Inferior parietal cortex (tissue), 1 donor: ENCODE data around the gene TMEM185B.
A peak's percentile ranks its signal among the peaks of the same experiment; 100 is the strongest.
"Not testable (repeated sequence)": the region's sequence is repeated elsewhere in the genome, so short reads cannot be mapped to it uniquely, and the experiment has no call there.

ENCODE experiments used
- DNase-seq: peaks from one replicate; pipeline ENCODE4 v3.0.0-alpha.2; 2016; ENCODE audit errors: extremely low spot score

Gene TMEM185B

GRCh38 chr2:120223034-120223912, at the start of gene TMEM185B:
Gene TMEM185B, minus strand, starts transcription at chr2:120223400. Its CDS starts 424 bp downstream, at chr2:120222976.
- DNase-seq = peak; percentile 82

- DNase-seq = no peak
Measured at GRCh38 chr2:120271711-120272379, 48.6 kb upstream of the TMEM185B start.

- DNase-seq = no peak
Measured at GRCh38 chr2:120269816-120270215, 46.6 kb upstream of the TMEM185B start.

- DNase-seq = no peak
Measured at GRCh38 chr2:120269076-120269744, 46.0 kb upstream of the TMEM185B start.

GRCh38 chr2:120267348-120267747, 44.1 kb upstream of the TMEM185B start:
- no peak for DNase-seq

GRCh38 chr2:120265006-120265405, 41.8 kb upstream of the TMEM185B start:
- DNase-seq = no peak

- DNase-seq = no peak
Measured at GRCh38 chr2:120262761-120263428, 39.7 kb upstream of the TMEM185B start.

GRCh38 chr2:120262150-120262549, 39.0 kb upstream of the TMEM185B start:
- no peak for DNase-seq

- DNase-seq = no peak
Measured at GRCh38 chr2:120261387-120262006, 38.3 kb upstream of the TMEM185B start.

GRCh38 chr2:120260736-120261135, 37.5 kb upstream of the TMEM185B start:
- no peak for DNase-seq

GRCh38 chr2:120259939-120260338, 36.7 kb upstream of the TMEM185B start:
- not testable (repeated sequence) for DNase-seq

- DNase-seq = no peak
Measured at GRCh38 chr2:120258196-120258595, 35.0 kb upstream of the TMEM185B start.

GRCh38 chr2:120257522-120257921, 34.3 kb upstream of the TMEM185B start:
- no peak for DNase-seq

- DNase-seq = no peak
Measured at GRCh38 chr2:120256651-120257000, 33.4 kb upstream of the TMEM185B start.

- DNase-seq = no peak
Measured at GRCh38 chr2:120255986-120256650, 32.9 kb upstream of the TMEM185B start.

GRCh38 chr2:120255071-120255470, 31.9 kb upstream of the TMEM185B start:
- DNase-seq = no peak

- DNase-seq = no peak
Measured at GRCh38 chr2:120254178-120254577, 31.0 kb upstream of the TMEM185B start.

GRCh38 chr2:120253021-120253882, 30.1 kb upstream of the TMEM185B start:
- DNase-seq = peak; percentile 67

- peak; percentile 97 for DNase-seq
Measured at GRCh38 chr2:120252225-120253020, 29.2 kb upstream of the TMEM185B start, which contains the start of gene RALB. Gene RALB, plus strand, starts transcription at chr2:120252852. Its CDS starts 25,813 bp downstream, at chr2:120278665.
